ENCODE measurements around the gene MBD3.

MBD3 gene

DNA sequence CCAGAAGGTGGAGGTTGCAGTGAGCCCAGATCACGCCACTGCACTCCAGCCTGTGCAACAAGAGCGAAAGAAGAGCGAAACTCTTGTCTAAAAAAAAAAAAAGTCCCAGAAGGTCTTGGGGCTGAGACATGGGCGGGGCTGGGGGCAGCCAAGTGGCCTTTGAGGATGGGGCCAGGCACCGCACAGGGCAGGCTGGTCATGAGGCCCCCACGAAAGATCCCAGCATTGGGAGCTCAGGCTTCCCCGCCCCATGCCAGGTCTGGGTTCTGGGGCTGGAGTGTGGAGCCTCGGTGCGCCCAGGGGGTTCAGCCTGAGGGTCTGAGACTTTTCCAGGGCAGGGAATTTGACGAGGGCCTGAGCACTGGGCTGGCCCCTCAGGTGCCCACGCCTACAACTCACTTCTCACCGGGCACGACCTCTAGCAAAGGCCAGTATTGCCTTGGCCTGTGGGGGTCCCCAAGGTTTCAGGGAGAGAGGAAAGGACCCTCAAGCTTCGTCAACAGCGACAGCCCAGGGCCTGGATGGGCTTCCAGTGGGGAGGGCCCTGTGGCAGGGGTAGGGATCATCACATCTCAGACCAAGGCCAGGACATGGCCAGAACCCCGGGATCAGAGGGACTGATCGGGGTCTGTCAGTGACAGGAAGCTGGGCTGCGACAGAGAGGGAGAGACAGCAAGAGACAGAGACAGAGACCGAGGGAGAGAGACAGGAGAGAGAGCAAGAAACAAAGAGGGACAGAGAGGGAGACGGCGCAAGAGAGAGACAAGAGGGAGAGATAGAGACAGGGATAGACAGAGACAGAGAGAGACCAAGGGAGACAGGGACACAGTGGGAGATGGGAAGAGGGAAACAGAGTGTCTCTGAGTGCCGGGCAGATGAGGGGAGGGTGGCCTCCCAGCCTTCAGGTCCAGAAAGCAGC lies 17.1 kb downstream of the MBD3 start (continued):
- TF ChIP-seq ZBTB7A (tag by site-specific recombination; IDR thresholded peaks at IDR 0.05; ENCODE audit: low read depth) = no peak
- no peak for TF ChIP-seq PRDM1 (tag by site-specific recombination; IDR thresholded peaks at IDR 0.05)
- TF ChIP-seq ZNF664 (tag by site-specific recombination; IDR thresholded peaks at IDR 0.05) = no peak
- no peak for TF ChIP-seq ZNF747 (tag by site-specific recombination; IDR thresholded peaks at IDR 0.05)
- no peak for TF ChIP-seq RBAK (tag by site-specific recombination; IDR thresholded peaks at IDR 0.05)
- no peak for TF ChIP-seq ZNF544 (tag by site-specific recombination; IDR thresholded peaks at IDR 0.05)
- TF ChIP-seq, protein P1, sequence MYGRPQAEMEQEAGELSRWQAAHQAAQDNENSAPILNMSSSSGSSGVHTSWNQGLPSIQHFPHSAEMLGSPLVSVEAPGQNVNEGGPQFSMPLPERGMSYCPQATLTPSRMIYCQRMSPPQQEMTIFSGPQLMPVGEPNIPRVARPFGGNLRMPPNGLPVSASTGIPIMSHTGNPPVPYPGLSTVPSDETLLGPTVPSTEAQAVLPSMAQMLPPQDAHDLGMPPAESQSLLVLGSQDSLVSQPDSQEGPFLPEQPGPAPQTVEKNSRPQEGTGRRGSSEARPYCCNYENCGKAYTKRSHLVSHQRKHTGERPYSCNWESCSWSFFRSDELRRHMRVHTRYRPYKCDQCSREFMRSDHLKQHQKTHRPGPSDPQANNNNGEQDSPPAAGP (tag by site-specific recombination; IDR thresholded peaks at IDR 0.05) = no peak
- no peak for TF ChIP-seq OVOL3 (tag by site-specific recombination; IDR thresholded peaks at IDR 0.05)
- TF ChIP-seq ZNF473 (tag by site-specific recombination; IDR thresholded peaks at IDR 0.05) = no peak
- no peak for TF ChIP-seq ZNF16 (tag by site-specific recombination; IDR thresholded peaks at IDR 0.05; ENCODE audit: low read depth)
- TF ChIP-seq ZNF654 (tag by site-specific recombination; IDR thresholded peaks at IDR 0.05; ENCODE audit: low read depth) = no peak
- no peak for TF ChIP-seq ZNF341 (tag by site-specific recombination; IDR thresholded peaks at IDR 0.05; ENCODE audit: low read depth)
- TF ChIP-seq ZNF138 (tag by site-specific recombination; IDR thresholded peaks at IDR 0.05; ENCODE audit: borderline replicate concordance) = no peak
- TF ChIP-seq ZNF776 (tag by site-specific recombination; IDR thresholded peaks at IDR 0.05; ENCODE audit: borderline replicate concordance) = no peak
- TF ChIP-seq ZNF626 (tag by site-specific recombination; IDR thresholded peaks at IDR 0.05) = no peak
- no peak for TF ChIP-seq ZNF76 (tag by site-specific recombination; IDR thresholded peaks at IDR 0.05; ENCODE audit: borderline replicate concordance, low read depth)
- TF ChIP-seq, protein P2, sequence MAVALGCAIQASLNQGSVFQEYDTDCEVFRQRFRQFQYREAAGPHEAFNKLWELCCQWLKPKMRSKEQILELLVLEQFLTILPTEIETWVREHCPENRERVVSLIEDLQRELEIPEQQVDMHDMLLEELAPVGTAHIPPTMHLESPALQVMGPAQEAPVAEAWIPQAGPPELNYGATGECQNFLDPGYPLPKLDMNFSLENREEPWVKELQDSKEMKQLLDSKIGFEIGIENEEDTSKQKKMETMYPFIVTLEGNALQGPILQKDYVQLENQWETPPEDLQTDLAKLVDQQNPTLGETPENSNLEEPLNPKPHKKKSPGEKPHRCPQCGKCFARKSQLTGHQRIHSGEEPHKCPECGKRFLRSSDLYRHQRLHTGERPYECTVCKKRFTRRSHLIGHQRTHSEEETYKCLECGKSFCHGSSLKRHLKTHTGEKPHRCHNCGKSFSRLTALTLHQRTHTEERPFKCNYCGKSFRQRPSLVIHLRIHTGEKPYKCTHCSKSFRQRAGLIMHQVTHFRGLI (tag by site-specific recombination; IDR thresholded peaks at IDR 0.05) = no peak
- TF ChIP-seq, protein P3, sequence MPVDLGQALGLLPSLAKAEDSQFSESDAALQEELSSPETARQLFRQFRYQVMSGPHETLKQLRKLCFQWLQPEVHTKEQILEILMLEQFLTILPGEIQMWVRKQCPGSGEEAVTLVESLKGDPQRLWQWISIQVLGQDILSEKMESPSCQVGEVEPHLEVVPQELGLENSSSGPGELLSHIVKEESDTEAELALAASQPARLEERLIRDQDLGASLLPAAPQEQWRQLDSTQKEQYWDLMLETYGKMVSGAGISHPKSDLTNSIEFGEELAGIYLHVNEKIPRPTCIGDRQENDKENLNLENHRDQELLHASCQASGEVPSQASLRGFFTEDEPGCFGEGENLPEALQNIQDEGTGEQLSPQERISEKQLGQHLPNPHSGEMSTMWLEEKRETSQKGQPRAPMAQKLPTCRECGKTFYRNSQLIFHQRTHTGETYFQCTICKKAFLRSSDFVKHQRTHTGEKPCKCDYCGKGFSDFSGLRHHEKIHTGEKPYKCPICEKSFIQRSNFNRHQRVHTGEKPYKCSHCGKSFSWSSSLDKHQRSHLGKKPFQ (tag by site-specific recombination; IDR thresholded peaks at IDR 0.05) = 0 out of 2 replicates have a peak, but pooled peaks have one; percentile 4
- no peak for TF ChIP-seq ZNF830 (tag by site-specific recombination; IDR thresholded peaks at IDR 0.05; ENCODE audit: low read depth)
- TF ChIP-seq, protein P4, sequence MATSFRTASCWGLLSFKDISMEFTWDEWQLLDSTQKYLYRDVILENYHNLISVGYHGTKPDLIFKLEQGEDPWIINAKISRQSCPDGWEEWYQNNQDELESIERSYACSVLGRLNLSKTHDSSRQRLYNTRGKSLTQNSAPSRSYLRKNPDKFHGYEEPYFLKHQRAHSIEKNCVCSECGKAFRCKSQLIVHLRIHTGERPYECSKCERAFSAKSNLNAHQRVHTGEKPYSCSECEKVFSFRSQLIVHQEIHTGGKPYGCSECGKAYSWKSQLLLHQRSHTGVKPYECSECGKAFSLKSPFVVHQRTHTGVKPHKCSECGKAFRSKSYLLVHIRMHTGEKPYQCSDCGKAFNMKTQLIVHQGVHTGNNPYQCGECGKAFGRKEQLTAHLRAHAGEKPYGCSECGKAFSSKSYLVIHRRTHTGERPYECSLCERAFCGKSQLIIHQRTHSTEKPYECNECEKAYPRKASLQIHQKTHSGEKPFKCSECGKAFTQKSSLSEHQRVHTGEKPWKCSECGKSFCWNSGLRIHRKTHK (tag by site-specific recombination; IDR thresholded peaks at IDR 0.05) = no peak
- 0 out of 2 replicates have a peak, but pooled peaks have one; percentile 33 for TF ChIP-seq KLF8 (tag by site-specific recombination; IDR thresholded peaks at IDR 0.05)
- no peak for TF ChIP-seq ZNF677 (tag by site-specific recombination; IDR thresholded peaks at IDR 0.05)
- no peak for TF ChIP-seq ZNF521 (tag by site-specific recombination; IDR thresholded peaks at IDR 0.05)
- TF ChIP-seq, protein P5, sequence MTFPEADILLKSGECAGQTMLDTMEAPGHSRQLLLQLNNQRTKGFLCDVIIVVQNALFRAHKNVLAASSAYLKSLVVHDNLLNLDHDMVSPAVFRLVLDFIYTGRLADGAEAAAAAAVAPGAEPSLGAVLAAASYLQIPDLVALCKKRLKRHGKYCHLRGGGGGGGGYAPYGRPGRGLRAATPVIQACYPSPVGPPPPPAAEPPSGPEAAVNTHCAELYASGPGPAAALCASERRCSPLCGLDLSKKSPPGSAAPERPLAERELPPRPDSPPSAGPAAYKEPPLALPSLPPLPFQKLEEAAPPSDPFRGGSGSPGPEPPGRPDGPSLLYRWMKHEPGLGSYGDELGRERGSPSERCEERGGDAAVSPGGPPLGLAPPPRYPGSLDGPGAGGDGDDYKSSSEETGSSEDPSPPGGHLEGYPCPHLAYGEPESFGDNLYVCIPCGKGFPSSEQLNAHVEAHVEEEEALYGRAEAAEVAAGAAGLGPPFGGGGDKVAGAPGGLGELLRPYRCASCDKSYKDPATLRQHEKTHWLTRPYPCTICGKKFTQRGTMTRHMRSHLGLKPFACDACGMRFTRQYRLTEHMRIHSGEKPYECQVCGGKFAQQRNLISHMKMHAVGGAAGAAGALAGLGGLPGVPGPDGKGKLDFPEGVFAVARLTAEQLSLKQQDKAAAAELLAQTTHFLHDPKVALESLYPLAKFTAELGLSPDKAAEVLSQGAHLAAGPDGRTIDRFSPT (tag by site-specific recombination; IDR thresholded peaks at IDR 0.05) = no peak
- no peak for TF ChIP-seq ZNF530 (tag by site-specific recombination; IDR thresholded peaks at IDR 0.05; ENCODE audit: low read depth)
- peak; percentile 58 for TF ChIP-seq ZNF600 (tag by site-specific recombination; IDR thresholded peaks at IDR 0.05)
- no peak for TF ChIP-seq ZNF133 (tag by site-specific recombination; IDR thresholded peaks at IDR 0.05)
- peak; percentile 95 for TF ChIP-seq ZNF48 (tag by site-specific recombination; IDR thresholded peaks at IDR 0.05)
- peak; percentile 69 for TF ChIP-seq ZNF335 (tag by site-specific recombination; conservative IDR thresholded peaks at IDR 0.05)
- no peak for TF ChIP-seq ZNF274 (IDR thresholded peaks at IDR 0.05; ENCODE audit: low read length)
- no peak for TF ChIP-seq ZNF274 (tag by site-specific recombination; IDR thresholded peaks at IDR 0.05; ENCODE audit: borderline replicate concordance)
- no peak for TF ChIP-seq ZNF121 (tag by site-specific recombination; IDR thresholded peaks at IDR 0.05)
- TF ChIP-seq ZNF621 (tag by site-specific recombination; IDR thresholded peaks at IDR 0.05) = no peak
- no peak; the same call in 1 of the 2 replicates for TF ChIP-seq ZBTB48 (tag by site-specific recombination; IDR thresholded peaks at IDR 0.05)

All from HEK293 (cell line).